ENCODE data around the gene MAEL.
"Not testable (repeated sequence)": the region's sequence is repeated elsewhere in the genome, so short reads cannot be mapped to it uniquely, and the experiment has no call there.

The MAEL gene

GRCh38 chr1:166978821-166979220 lies 10.3 kb upstream of the MAEL start:
- no peak for DNase-seq (ENCODE audit: low read depth)

- DNase-seq (ENCODE audit: low read depth) = no peak
Measured at GRCh38 chr1:166980383-166980782, 8.7 kb upstream of the MAEL start.

GRCh38 chr1:166980818-166981217 lies 8.3 kb upstream of the MAEL start:
- DNase-seq (ENCODE audit: low read depth) = no peak

- no peak for DNase-seq (ENCODE audit: low read depth)
Measured at GRCh38 chr1:166981589-166981988, 7.5 kb upstream of the MAEL start.

- DNase-seq (ENCODE audit: low read depth) = no peak
Measured at GRCh38 chr1:166999075-166999474, 10.0 kb downstream of the MAEL start.

GRCh38 chr1:166999500-167000055 lies 10.5 kb downstream of the MAEL start:
- DNase-seq (ENCODE audit: low read depth) = no peak

GRCh38 chr1:167000546-167000945 lies 11.5 kb downstream of the MAEL start:
- DNase-seq (ENCODE audit: low read depth) = no peak

- no peak for DNase-seq (ENCODE audit: low read depth)
Measured at GRCh38 chr1:167002354-167002753, 13.3 kb downstream of the MAEL start.

- no peak for DNase-seq (ENCODE audit: low read depth)
Measured at GRCh38 chr1:167003711-167004110, 14.6 kb downstream of the MAEL start.

GRCh38 chr1:167011560-167012191 lies 22.6 kb downstream of the MAEL start:
- DNase-seq (ENCODE audit: low read depth) = no peak

- DNase-seq (ENCODE audit: low read depth) = no peak
Measured at GRCh38 chr1:167012570-167012969, 23.5 kb downstream of the MAEL start.

- no peak for DNase-seq (ENCODE audit: low read depth)
Measured at GRCh38 chr1:167013108-167013929, 24.2 kb downstream of the MAEL start.

- no peak for DNase-seq (ENCODE audit: low read depth)
Measured at GRCh38 chr1:167016100-167016750, 27.1 kb downstream of the MAEL start.

- no peak for DNase-seq (ENCODE audit: low read depth)
Measured at GRCh38 chr1:167022384-167022783, 33.3 kb downstream of the MAEL start.

GRCh38 chr1:167029553-167029952 lies 40.5 kb downstream of the MAEL start:
- not testable (repeated sequence) for DNase-seq (ENCODE audit: low read depth)

- no peak for DNase-seq (ENCODE audit: low read depth)
Measured at GRCh38 chr1:167033646-167034045, 44.6 kb downstream of the MAEL start.

GRCh38 chr1:167043752-167044488 lies 54.8 kb downstream of the MAEL start:
- peak; percentile 67 for DNase-seq (ENCODE audit: low read depth)

- no peak for DNase-seq (ENCODE audit: low read depth)
Measured at GRCh38 chr1:167051907-167052306, 62.8 kb downstream of the MAEL start.

- no peak for DNase-seq (ENCODE audit: low read depth)
Measured at GRCh38 chr1:167052389-167052788, 63.3 kb downstream of the MAEL start.

GRCh38 chr1:167054531-167054930 lies 65.5 kb downstream of the MAEL start:
- no peak for DNase-seq (ENCODE audit: low read depth)

- DNase-seq (ENCODE audit: low read depth) = no peak
Measured at GRCh38 chr1:167054946-167055630, 66.0 kb downstream of the MAEL start.
